HT-29 (cell line): ENCODE data around the gene CTU2. TPM values are rescaled to one million over a fixed set of nuclear protein-coding genes. Genes with fewer than 3 reads are reported as not detected.

Source experiments
- DNase-seq: peaks from one replicate; pipeline ENCODE4 v3.0.0-alpha.2; 2015; ENCODE audit warnings: low spot score
- total RNA-seq: library from RNA; depleted of rRNA; stranded (reverse); fragments of >200 nt; shearing (Covaris generic); gene quantifications from 2 replicates; pipeline ENCODE4 v1.2.3, GENCODE V29; 2014

CTU2 gene
- total RNA-seq, 1 experiment from 2014 or later: 44.5 TPM

DNA sequence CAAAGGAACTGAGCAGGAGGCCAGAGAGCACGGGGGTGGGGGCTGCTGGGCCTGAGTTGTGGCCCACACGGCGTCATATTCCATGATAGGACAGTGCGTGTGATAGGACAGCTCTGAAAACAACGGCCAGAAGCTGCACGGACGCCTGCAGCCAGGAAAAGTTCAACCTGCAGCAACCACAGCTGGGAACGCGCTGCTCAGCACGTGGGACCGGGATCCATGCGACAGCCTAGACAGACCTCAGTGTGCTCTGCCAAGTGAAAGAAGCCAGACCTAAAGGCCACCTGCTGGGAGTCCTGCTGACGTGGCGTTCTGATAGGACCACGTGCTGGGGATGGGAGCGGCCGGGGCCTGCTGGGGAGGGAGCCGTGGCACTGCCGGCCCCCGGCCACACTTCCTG is 21.6 kb downstream of the CTU2 start:
- DNase-seq: no peak

DNA sequence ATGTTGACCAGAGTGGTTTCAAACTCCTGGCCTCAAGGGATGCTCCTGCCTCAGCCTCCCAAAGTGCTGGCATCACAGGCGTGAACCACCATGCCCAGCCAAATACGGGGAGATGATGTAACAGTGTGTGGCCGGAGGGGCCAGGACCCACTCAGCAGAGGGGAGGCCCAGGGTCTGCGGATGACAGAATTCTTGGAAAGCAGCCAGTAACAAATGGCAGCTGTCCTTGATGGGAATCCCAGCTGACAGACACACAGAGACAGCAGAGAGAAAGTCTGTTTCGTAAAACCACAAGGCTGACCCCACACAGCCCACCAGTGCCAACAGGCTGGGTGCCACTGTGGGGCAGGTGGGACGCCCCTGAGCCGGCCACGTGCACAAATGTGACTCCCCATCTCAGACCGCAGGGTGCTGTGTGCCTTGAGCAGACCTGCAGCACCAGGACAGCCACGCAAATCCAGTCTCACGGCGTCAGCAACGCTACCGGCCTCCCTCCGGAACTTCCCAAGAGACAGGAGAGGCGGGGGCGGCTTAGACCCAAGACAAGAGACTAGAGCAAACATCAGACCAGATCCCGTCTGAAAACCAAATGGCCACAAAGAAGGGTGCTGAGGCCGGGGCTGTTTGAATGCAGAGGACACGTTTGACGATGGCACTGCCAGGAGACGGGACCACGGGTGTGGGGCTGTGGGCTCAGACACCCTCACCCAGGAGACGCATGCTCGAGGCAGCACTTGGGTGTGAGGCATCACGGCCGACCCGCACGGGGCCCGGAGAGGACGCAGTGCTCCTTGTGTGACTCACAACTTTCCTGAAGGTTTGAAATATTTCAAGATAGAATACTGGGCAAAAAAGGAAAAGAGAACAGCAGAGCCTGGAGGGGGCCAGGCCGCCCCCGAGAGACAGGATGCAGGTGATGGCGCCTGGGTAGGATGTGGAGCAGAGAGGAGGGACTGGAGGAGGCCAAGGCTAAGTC is 24.6 kb downstream of the CTU2 start:
- DNase-seq: no peak

DNA sequence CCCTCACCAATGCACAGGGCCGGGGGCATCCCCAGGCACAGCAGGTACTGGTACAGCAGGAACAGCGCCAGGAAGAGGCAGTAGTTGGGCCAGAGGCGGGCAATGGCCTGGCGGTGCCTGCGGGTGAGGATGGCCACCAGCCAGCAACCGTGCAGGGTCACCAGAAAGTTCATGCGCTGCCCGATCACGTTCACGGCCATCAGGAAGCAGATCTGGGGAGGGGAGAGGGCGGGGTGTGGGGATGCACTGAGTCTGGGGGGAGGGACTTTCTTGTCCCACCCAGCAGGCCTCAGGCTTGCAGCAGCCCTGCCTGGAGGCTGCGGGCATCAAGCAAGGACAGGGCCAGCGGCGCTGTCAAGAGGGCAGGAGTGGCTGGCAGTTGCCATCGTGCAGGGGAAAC is 25.4 kb downstream of the CTU2 start:
- DNase-seq: no peak

DNA sequence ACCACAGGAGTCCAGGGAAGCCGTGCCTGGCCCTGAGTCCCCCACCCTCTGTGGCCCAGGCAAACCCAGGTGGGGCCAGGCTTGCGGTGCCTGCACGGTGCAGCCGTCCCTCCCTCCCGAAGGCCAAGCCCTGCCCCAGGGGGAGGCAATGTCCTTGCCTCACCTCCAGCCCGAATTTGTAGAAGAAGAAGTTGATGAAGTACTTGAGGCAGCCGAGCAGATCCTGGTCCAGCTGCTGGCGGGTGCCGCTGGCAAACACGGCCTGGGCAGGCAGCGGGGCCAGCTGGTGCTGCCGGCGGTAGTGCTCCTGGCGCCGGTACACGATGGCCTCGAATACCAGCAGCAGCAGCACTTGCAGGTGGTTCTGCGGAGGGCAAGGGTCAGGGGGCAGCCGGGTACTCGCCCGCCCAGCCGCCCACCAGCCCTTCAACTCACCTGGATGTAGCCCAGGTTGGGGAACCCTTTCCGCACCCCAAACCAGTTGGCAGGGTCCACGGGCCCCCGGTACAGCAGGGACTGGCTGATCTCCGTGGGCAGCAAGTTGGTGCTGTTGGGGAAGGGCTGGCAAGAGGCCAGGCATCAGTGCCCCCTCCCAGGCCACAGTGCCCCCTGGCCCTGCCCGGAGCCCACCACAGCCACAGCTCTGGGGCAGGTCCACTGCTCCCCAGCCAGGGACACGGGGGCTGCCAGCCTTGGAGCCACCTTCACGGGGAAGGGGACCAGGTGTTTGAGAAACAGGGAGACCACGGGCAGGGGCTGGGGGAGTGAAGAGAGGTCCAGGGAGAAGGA is 26.1 kb downstream of the CTU2 start:
- DNase-seq: no peak

DNA sequence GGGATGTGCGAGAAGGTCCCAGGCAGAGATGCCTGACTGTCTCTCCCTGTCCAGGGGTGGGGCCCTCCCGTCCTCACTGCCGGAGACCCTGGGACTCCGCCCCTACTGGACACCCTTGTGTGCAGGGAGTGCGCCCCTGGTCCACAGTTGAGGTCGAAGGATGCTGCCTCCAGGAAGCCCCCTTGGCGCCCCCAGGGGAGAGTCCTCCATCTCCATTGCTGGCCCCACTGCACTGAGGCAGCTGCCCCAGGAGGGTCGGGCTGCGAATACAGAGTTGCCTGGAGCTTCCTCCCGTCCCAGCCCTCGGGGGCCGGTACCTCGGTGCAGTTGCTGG is 26.6 kb downstream of the CTU2 start:
- DNase-seq: no peak

DNA sequence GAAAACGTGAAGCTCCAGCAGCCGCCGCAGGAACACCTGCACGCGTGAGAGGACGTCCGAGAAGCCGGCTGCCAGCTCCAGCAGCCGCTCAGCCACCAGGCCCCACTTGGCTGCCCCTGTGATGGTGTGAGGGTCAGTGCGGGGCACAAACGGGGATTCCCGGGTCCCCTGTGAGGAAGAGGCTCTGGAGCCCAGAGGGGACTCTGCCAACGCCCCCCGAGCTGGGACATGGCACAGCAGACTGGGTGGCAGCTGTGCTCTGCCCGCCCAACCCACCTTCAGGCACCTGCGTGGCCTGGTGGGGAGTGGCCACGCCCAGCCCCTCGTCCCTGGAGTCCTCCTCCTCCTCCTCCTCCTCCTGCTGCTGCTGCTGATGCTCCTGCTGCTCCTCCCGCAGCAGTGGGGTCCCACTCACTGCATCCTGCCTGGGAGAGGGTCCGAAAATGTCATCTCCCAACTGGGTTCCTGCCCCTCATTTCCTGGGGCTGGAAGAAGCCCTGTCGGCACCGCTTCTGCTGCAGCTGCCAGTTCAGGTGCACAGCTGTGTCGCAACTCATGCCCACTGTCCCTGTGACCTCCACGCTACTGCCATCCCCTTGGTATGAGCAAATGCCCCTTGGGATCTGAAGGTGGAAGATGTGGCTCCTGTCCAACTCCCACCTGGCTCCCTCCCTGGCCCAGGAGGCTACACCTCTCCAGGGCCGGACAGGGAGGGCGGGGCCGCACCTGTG is 27.5 kb downstream of the CTU2 start:
- DNase-seq: no peak

DNA sequence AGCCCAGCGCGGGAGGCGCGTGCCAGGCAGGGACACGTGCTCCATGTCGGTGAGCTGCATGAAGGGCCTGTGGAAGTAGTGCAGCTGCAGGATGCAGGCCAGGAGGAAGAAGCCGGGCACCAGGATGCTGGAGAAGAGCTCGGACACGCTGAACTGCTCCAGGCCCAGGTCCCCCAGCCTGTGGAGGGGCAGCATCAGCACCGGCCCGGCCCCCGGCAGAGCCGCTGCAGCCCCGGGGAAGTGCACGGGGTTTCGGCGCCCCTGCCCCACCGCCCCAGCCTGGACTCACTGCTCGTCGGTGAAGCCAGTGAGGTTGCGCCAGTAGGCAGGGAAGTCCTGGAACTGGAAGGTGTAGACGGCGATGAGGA is 28.0 kb downstream of the CTU2 start:
- no peak for DNase-seq

DNA sequence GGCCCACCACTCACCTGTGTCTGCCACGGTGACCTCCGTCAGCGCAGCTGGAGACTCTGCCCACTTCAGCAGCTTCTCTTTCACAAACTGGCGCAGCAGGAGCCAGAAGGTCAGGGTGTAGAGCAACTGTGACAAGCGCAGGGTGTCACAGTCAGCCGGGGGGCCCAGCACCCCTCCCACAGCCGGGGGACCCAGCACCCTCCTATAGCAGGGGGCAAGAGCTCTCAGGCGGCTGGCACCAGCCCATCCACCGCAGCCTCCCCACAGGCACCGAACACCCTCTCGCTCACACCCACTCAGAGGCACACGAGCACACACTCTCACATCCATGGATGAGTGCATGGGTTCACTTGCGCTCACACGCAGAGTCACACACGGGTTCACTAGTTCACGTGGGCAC is 28.8 kb downstream of the CTU2 start:
- no peak for DNase-seq

DNA sequence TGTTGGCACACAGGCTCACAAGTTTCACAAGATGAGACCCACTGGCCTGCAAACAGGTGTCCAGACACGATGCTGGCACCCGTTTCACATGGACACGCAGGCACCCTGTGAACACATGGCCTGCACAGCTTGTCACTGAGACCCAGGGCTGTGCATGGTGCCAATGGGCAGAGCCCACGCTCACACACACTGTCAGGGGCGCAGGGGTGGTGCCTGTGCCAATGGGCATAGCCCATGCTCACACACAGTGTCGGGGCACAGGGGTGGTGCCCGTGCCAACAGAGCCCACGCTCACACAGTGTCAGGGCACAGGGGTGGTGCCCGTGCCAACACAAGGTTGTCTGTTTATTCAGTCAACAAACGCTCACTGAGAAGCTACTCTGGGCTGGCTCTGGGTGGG is 29.3 kb downstream of the CTU2 start:
- DNase-seq: no peak

DNA sequence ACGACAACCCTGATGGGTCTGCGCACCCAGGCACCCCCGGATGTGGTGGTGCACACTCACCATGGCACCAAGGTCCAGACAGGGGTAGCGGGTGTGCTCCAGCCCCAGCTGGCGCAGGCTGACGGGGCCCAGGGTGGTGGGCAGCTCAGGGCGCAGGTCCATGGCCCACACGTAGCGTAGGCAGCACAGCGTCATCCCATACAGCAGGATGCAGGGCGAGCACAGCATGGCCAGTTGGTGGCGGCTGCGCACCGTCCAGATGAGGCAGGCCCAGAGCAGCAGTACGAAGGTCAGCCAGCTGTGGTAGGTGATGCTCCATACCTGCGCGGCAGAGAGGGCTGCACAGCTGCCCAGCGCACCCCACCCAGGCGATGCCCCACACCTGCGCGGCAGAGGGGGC is 29.8 kb downstream of the CTU2 start:
- DNase-seq: no peak

DNA sequence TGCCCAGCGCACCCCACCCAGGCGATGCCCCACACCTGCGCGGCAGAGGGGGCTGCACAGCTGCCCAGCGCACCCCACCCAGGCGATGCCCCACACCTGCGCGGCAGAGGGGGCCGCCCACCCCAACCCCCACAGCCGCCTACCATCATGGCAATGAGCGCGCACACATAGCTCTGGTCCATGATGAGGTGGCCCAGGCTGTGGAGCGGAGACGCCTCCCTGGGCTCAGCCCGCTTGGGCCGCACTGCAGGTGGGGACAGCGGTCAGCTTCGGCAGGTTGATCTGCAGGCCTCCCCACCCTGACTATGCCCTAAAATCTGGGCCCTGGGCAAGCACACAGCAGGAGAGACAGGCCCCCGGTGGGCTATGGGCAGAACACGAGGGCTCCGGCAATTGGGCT is 30.2 kb downstream of the CTU2 start:
- no peak for DNase-seq

DNA sequence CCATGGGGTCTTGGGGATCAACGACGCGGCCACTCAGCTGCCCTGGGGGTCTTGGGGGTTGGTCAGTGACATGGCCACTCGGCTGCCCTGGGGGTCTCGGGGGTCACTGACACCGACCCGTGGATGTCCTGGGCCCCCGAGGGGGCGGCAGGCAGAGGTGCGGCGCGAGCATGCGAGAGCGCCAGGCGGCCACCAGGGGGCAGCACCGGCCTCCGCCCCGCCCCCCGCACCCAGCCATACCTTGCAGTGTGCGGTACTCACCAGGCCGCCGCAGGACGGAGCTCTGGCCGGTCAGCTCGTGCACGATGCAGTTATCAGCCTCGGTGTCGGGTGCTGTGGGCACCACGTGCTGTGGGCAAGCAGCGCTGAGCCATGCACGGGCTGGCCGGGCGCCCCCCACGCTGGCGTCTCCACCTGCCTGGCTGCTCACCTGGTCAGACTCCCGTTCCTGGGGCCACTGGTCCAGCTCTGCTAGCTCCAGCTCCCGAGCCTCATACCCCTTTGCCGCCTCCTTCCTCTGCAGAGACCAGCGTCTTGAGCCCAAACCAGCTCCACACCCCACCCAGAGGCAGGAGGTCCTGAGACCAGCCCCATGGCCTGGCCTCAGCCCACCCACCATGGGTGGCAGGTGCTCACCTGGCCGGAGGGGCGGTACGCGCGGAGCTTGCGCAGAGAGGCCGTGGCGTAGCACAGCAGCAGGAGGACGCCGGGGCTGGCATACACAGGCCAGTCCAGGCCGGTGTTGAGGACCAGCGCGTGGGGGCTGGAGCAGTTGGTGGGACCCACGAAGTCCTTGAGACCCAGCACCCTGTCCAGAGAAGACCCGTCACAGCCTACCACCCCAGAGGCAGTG is 31.2 kb downstream of the CTU2 start:
- peak; percentile 72 for DNase-seq

DNA sequence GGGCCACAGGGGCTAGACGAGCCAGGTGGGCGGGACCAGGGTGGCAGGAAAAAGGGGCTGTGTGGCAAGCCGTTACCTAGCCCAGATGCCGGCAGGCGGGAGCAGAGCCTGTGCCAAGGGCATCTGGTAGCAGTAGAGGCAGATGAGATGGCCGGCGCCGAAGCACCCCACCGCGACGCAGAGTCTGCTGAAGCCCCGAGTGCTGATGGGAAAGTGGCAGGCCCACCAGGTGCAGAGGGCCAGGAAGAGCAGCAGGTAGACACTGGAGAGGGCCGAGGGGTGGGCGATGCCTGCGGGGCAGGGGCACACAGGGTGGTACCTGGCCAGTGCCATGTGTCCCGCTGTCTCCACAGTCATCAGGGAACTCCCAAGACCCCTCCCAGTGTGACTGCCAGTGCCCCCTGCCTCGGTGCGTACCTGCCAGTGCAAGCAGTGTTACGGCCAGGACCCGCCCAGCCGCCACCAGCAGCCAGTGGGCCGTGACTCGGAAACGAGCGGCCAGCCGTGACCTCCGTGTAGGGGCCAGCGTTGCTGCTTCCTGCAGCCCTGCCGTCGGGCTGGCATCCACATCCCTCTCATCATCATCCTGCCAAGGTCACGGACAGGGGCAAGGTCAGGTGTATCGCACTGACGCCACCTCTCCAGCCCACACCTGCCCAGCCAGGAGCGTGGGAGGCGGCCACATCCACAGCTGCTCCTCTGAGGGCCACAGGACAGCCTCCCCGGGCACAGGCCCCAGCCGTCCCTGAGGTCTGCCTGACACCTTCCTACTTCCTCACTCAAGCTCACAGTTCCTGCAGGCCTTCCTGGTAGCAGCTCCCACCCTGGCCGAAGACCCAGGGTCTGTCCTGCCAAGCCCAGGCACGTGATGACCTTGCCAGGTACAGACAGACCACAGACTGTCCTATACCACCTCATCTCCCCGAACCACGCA is 32.1 kb downstream of the CTU2 start:
- no peak for DNase-seq

DNA sequence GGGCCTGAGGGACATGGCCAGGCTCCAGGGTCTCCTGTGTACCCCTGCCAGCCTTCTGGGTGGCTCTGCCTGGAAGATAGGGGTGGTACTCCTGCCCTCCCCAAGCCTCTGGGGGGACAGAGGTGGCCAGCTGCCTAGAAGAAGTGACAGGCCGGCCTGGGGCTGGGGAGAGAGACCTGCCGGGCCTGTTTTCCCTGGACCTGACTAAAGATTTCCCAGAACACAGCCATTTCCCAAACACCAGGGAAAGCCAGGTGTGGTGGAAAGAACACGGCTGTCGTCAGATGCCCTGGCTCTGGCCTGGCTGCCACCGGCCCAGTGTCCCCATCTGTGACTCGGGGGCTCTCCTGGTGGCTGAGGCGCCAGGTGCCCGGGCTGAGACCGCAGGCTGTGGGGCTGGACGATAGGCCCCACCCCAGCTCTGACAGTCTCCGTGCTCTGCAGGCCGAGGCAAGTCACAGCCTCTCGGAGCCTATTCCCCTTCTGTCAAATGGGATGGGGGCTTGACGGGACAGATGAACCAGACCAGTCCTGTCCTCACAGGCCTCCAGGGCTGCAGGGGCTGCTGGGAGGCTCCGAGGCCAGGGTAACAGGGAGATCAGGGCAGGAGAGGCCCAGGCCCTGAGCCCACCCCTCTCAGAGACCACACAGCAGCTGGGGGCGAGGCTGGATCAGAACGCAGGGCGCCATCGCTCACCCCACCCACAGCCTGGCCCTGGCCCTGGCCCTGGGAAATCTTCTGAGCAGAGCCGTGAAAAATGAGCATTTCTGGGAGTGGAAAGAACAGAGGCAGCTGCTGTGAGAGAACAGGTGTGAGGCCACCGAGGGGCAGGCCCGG is 33.1 kb downstream of the CTU2 start:
- no peak for DNase-seq

DNA sequence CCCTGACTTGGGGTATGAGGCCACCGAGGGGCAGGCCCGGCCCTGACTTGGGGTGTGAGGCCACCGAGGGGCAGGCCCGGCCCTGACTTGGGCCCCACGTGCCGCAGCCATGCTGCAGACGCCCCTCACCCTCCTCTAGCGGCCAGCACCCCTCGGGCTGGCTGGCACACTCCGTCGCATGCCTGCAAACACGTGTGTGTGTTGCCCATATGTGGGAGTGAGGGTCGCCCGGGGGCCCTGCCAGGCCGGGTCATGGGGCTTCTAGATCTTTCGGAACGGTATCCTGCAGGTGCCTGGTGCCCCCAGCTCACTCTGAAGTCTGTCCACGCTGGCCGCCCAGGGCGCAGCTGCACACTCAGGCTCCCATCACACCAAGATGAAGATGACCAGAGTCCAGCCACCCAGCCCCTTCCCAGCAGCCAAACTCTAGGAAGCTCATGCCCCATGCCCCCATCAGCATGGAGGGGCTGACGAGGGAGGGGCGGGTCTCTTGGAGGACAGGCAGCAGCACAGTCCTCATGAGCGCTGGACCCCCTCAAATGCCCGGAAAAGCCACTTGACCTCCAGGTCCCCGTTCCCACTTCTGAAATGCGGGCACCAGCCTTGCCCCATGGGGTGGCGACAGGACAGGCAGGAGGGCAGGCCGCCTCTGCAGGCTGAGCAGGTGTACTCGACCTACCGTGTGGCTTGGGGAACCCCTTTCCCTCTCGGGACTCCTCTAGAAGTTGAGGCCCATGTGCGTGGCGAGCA is 33.8 kb downstream of the CTU2 start:
- DNase-seq: no peak

DNA sequence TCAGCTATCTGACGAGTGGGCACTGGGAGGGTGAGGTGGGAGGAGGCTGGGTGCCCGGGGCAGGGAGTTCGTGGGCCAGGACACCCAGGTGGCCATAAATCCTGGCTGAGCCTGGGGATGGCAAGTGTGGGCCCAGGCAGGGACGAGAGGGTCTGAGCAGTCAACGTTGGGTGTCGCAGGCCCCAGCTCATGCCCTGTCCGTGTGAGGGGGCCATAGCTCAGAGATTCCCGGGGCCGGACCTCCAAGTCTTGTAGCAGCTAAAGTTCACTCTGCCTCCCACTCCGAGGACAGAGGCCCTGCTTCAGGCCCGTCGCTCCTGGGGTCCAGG is 34.4 kb downstream of the CTU2 start:
- no peak for DNase-seq

DNA sequence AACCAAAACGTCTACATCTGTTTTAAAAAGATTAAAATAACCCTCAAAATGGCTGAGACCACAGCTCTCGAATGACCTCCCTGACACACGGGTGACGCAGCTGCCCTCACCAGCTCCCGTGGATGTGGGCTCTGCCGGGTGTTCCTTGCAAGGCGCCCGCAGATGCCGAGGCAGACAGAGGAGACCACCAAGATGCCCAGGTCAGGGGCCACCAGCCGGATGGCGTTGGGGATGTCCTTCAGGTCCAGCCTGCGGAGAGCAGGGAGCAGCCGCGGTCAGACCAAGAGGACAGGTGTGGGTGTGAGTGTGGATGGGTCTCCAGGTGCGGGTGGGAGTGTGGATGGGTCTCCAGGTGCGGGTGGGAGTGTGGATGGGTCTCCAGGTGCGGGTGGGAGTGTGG is 35.1 kb downstream of the CTU2 start:
- DNase-seq: no peak

DNA sequence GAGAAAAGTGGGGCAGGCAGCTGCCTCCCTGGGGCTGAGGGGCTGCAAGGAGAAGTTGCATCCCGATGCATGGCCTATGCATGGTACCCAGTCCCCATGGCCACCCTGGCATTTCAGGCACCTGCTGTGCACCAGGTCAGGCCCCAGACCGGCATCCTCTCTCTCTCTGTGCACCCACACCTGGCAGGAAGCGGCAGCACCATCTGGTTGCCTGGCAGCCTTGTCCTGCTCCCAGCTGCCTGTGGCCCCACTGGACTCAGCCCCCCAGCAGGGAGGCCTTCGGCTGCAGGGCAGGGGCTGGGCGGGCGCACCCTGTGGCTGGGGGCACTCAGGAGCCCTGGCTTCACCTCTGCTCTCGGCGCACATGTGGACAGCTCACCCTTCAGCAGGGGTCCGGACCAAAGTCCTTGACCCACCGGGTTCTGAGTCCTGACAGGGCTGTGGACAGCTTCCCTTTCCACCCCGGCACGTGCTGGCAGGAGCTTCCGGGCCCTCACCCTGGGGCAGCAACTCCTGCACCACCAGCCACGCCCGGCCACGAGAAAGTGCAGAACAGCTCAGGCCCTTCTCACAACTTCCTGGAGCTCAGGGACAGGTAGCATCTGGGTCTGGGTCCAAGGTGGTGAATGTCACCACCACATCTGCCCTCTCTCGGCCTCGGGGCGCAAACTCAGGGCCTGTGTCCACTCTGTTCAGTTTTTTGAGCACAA is 36.7 kb downstream of the CTU2 start:
- no peak for DNase-seq
